GM23338 (cell line): ENCODE results near the gene PRKAG1. TPM values are rescaled to one million over a fixed set of nuclear protein-coding genes. Genes with fewer than 3 reads are reported as not detected.

Source experiments
- ATAC-seq: fragments of 200-7000 bp; cut with Tn5 transposase; 3 replicates; pipeline ENCODE4 v1.9.1; 2020
- DNase-seq: peaks from one replicate; pipeline ENCODE4 v3.0.0-alpha.2; 2015; ENCODE audit warnings: low spot score
- H2AFZ ChIP-seq: fragments of 200-600 bp; sonication (generic); 2 replicates; pipeline ENCODE4 v1.8.0; 2016; ENCODE audit warnings: antibody characterized with exemption, mild to moderate bottlenecking, moderate library complexity
- H3F3A ChIP-seq: fragments of 200-600 bp; sonication (generic); replicated peaks from 2 replicates; pipeline ENCODE4 v1.8.0; 2017; ENCODE audit warnings: antibody characterized with exemption, mixed run types, low read depth
- H3K27ac ChIP-seq: fragments of 200-600 bp; sonication (generic); 2 replicates; pipeline ENCODE4 v1.6.1; 2016; ENCODE audit warnings: low read depth
- H3K27me3 ChIP-seq: fragments of 200-600 bp; sonication (generic); 2 replicates; pipeline ENCODE4 v1.8.0; 2016; ENCODE audit warnings: mild to moderate bottlenecking, mixed run types, moderate library complexity; ENCODE audit not compliant: insufficient read depth
- H3K36me3 ChIP-seq: fragments of 200-600 bp; sonication (generic); 2 replicates; pipeline ENCODE4 v1.8.0; 2016; ENCODE audit warnings: mild to moderate bottlenecking; ENCODE audit not compliant: insufficient read depth
- H3K4me1 ChIP-seq: fragments of 200-600 bp; sonication (generic); 2 replicates; pipeline ENCODE4 v1.8.0; 2016; ENCODE audit warnings: mild to moderate bottlenecking, moderate library complexity; ENCODE audit not compliant: insufficient read depth
- H3K4me2 ChIP-seq: fragments of 200-600 bp; sonication (generic); 2 replicates; pipeline ENCODE4 v1.7.1; 2017; ENCODE audit warnings: mixed run types
- H3K4me3 ChIP-seq: fragments of 200-600 bp; sonication (generic); 2 replicates; pipeline ENCODE4 v1.6.1; 2016; ENCODE audit warnings: mixed run types
- H3K79me2 ChIP-seq: fragments of 200-600 bp; sonication (generic); replicated peaks from 2 replicates; pipeline ENCODE4 v1.8.0; 2017; ENCODE audit warnings: mild to moderate bottlenecking; ENCODE audit not compliant: insufficient read depth
- H3K9me2 ChIP-seq: fragments of 200-600 bp; sonication (generic); 2 replicates; pipeline ENCODE4 v1.8.0; 2017; ENCODE audit not compliant: insufficient read depth
- H4K20me1 ChIP-seq: fragments of 200-600 bp; sonication (generic); replicated peaks from 2 replicates; pipeline ENCODE4 v1.8.0; 2017; ENCODE audit warnings: mild to moderate bottlenecking; ENCODE audit not compliant: insufficient read depth
- H3K27ac Mint-ChIP-seq: 2 replicates; pipeline ENCODE4 v1.8.0; 2020; ENCODE audit warnings: inconsistent platforms, mild to moderate bottlenecking, moderate library complexity, mixed read lengths
- H3K27me3 Mint-ChIP-seq: 3 replicates; pipeline ENCODE4 v1.8.0; 2022; ENCODE audit warnings: low read depth, mild to moderate bottlenecking, moderate library complexity, mixed read lengths, inconsistent platforms; ENCODE audit not compliant: insufficient read depth, poor library complexity
- H3K36me3 Mint-ChIP-seq: 3 replicates; pipeline ENCODE4 v1.8.0; 2021; ENCODE audit warnings: low read depth, mild to moderate bottlenecking, inconsistent platforms, moderate library complexity, mixed read lengths
- H3K4me1 Mint-ChIP-seq: 3 replicates; pipeline ENCODE4 v1.8.0; 2020; ENCODE audit warnings: mild to moderate bottlenecking, inconsistent platforms, mixed read lengths
- H3K4me3 Mint-ChIP-seq: 3 replicates; pipeline ENCODE4 v1.8.0; 2021; ENCODE audit warnings: moderate library complexity, mild to moderate bottlenecking, inconsistent platforms, mixed read lengths
- H3K9me3 Mint-ChIP-seq: 3 replicates; pipeline ENCODE4 v1.8.0; 2020; ENCODE audit warnings: moderate library complexity, mild to moderate bottlenecking, inconsistent platforms, mixed read lengths
- JUNB ChIP-seq: IDR thresholded peaks from one replicate; pipeline ENCODE4 v1.6.1; 2016; ENCODE audit warnings: antibody characterized with exemption; ENCODE audit not compliant: unreplicated experiment
- NANOG ChIP-seq: IDR thresholded peaks from 2 replicates; pipeline ENCODE4 v1.6.1; 2016; ENCODE audit warnings: antibody characterized with exemption, borderline replicate concordance
- ZNF114 ChIP-seq: fragments of 250-450 bp; sonication (Bioruptor Pico); IDR thresholded peaks from 2 replicates; pipeline ENCODE4 v1.5.0; 2020; ENCODE audit warnings: mild to moderate bottlenecking, moderate library complexity
- ZNF331 ChIP-seq: fragments of 250-450 bp; sonication (Bioruptor Pico); IDR thresholded peaks from 2 replicates; pipeline ENCODE4 v1.5.0; 2020; ENCODE audit warnings: low read depth, mild to moderate bottlenecking, moderate library complexity
- polyA plus RNA-seq: library from polyadenylated mRNA; unstranded; fragments of >200 nt; fragmentation: Nextera tagmentation; extraction: Ambion mirVana; gene quantifications from 2 replicates; pipeline ENCODE4 v1.2.1, GENCODE V29; 2016
- total RNA-seq: library from RNA; depleted of rRNA; stranded (reverse); fragments of >200 nt; shearing (Covaris generic); gene quantifications from 2 replicates; pipeline ENCODE4 v1.2.3, GENCODE V29; 2014
- TF ChIP-seq, protein P1 (sequence below), 2 experiments: fragments of 200-600 bp in 1 of 2; sonication (generic) in 1 of 2; conservative IDR thresholded peaks; 2 replicates each; pipeline versions ENCODE4 v1.5.1 to v1.6.1; 2016 to 2017; ENCODE audit warnings: antibody characterized with exemption in 2 of 2, low read depth in 2 of 2, mild to moderate bottlenecking in 2 of 2, moderate library complexity in 1 of 2
- TF ChIP-seq, protein P2 (sequence below): fragments of 250-450 bp; sonication (Bioruptor Pico); IDR thresholded peaks from 2 replicates; pipeline ENCODE4 v1.5.0; 2020; ENCODE audit warnings: mild to moderate bottlenecking, moderate library complexity
- TF ChIP-seq, protein P3 (sequence below): IDR thresholded peaks from 2 replicates; pipeline ENCODE4 v1.6.1; 2016; ENCODE audit warnings: antibody characterized with exemption

The PRKAG1 gene
- total and polyA plus RNA-seq, 2 experiments from 2014 or later, result 19.9 to 35.4 TPM

DNA sequence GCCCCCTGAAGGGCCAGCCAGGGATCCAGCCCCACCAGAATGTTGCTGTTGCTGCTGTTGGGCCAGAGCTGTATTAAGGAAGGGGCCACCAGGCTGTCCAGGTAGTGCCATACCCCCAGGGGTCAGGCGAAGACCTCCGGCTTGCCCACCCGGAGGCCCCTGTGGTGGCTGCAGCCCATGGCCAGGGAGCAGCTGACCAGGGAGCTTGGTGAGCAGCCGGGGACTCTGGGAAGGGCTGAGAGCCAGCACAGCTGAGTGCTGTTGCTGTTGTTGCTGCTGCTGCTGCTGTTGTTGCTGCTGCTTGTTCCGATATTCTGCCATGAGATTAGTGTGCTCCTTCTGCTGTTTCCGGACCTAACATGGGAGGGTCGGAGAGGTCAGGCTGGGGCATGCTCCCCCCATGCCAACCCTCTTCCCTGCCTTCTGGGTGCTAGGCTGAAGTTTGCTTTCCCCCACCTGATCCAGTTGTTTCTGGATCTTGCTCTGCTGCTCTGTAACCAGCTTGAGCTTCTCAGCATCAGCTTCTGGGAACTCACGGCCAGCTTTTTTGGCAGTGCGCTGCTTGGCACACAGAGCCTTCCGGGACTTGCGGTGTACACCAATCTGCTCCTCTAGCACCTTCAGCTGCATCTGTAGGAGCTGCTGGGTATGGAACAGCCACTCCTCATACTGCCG lies 15.2 kb upstream of the PRKAG1 start (continued):
- TF ChIP-seq, protein P1, sequence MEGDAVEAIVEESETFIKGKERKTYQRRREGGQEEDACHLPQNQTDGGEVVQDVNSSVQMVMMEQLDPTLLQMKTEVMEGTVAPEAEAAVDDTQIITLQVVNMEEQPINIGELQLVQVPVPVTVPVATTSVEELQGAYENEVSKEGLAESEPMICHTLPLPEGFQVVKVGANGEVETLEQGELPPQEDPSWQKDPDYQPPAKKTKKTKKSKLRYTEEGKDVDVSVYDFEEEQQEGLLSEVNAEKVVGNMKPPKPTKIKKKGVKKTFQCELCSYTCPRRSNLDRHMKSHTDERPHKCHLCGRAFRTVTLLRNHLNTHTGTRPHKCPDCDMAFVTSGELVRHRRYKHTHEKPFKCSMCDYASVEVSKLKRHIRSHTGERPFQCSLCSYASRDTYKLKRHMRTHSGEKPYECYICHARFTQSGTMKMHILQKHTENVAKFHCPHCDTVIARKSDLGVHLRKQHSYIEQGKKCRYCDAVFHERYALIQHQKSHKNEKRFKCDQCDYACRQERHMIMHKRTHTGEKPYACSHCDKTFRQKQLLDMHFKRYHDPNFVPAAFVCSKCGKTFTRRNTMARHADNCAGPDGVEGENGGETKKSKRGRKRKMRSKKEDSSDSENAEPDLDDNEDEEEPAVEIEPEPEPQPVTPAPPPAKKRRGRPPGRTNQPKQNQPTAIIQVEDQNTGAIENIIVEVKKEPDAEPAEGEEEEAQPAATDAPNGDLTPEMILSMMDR (conservative IDR thresholded peaks at IDR 0.05; ENCODE audit: low read depth in 2 of 2), result no peak
- TF ChIP-seq, protein P2, sequence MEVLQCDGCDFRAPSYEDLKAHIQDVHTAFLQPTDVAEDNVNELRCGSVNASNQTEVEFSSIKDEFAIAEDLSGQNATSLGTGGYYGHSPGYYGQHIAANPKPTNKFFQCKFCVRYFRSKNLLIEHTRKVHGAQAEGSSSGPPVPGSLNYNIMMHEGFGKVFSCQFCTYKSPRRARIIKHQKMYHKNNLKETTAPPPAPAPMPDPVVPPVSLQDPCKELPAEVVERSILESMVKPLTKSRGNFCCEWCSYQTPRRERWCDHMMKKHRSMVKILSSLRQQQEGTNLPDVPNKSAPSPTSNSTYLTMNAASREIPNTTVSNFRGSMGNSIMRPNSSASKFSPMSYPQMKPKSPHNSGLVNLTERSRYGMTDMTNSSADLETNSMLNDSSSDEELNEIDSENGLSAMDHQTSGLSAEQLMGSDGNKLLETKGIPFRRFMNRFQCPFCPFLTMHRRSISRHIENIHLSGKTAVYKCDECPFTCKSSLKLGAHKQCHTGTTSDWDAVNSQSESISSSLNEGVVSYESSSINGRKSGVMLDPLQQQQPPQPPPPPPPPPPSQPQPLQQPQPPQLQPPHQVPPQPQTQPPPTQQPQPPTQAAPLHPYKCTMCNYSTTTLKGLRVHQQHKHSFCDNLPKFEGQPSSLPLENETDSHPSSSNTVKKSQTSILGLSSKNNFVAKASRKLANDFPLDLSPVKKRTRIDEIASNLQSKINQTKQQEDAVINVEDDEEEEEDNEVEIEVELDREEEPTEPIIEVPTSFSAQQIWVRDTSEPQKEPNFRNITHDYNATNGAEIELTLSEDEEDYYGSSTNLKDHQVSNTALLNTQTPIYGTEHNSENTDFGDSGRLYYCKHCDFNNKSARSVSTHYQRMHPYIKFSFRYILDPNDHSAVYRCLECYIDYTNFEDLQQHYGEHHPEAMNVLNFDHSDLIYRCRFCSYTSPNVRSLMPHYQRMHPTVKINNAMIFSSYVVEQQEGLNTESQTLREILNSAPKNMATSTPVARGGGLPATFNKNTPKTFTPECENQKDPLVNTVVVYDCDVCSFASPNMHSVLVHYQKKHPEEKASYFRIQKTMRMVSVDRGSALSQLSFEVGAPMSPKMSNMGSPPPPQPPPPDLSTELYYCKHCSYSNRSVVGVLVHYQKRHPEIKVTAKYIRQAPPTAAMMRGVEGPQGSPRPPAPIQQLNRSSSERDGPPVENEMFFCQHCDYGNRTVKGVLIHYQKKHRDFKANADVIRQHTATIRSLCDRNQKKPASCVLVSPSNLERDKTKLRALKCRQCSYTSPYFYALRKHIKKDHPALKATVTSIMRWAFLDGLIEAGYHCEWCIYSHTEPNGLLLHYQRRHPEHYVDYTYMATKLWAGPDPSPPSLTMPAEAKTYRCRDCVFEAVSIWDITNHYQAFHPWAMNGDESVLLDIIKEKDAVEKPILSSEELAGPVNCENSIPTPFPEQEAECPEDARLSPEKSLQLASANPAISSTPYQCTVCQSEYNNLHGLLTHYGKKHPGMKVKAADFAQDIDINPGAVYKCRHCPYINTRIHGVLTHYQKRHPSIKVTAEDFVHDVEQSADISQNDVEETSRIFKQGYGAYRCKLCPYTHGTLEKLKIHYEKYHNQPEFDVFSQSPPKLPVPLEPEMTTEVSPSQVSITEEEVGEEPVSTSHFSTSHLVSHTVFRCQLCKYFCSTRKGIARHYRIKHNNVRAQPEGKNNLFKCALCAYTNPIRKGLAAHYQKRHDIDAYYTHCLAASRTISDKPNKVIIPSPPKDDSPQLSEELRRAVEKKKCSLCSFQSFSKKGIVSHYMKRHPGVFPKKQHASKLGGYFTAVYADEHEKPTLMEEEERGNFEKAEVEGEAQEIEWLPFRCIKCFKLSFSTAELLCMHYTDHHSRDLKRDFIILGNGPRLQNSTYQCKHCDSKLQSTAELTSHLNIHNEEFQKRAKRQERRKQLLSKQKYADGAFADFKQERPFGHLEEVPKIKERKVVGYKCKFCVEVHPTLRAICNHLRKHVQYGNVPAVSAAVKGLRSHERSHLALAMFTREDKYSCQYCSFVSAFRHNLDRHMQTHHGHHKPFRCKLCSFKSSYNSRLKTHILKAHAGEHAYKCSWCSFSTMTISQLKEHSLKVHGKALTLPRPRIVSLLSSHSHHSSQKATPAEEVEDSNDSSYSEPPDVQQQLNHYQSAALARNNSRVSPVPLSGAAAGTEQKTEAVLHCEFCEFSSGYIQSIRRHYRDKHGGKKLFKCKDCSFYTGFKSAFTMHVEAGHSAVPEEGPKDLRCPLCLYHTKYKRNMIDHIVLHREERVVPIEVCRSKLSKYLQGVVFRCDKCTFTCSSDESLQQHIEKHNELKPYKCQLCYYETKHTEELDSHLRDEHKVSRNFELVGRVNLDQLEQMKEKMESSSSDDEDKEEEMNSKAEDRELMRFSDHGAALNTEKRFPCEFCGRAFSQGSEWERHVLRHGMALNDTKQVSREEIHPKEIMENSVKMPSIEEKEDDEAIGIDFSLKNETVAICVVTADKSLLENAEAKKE (CRISPR knock-in tag), result no peak
- no peak for TF ChIP-seq JUNB

DNA sequence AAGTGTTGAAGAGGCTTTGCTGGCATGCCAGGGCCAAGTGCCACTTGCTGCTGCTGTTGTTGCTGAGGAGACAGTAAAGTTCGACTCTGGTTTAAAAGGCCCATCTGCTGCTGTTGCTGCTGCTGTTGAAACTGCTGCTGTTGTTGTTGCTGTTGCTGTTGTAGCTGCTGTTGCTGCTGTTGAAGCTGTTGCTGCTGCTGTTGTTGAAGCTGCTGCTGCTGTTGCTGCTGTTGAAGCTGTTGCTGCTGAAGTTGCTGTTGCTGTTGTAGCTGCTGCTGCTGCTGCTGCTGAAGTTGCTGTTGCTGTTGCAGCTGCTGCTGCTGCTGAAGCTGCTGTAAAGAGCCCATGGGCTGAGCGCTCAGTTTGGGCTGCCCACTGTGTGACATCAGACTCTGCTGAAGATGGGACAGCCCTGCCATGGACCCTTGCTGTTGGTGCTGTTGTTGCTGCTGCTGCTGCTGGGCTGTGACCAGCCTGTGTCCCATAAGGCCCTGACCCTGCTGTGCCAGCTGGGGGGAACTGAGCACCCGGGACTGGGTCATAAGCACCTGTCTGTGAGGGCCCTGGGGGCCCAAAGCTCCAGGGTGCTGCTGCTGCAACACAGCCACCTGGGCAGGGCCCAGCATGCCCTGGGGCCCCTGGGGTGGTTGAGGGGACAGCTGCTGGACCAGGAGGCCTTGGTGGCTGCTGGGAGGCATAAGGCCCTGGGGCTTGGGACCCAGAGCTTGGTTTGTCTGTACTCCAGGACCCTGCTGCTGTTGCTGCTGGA lies 14.3 kb upstream of the PRKAG1 start:
- H3K9me3 Mint-ChIP-seq, result no peaks in the 10 kb centered on the region
- no peak overlapping the region for H3K27ac ChIP-seq
- no peak overlapping the region for H3K27ac Mint-ChIP-seq
- H4K20me1 ChIP-seq, result peaks cover 12% of the 10 kb centered on the region; the same call in 1 of the 2 replicates
- no peaks in the 10 kb centered on the region for H3K79me2 ChIP-seq
- H3K9me2 ChIP-seq, result no peaks in the 10 kb centered on the region
- no peaks in the 10 kb centered on the region for H3K27me3 ChIP-seq
- H3K36me3 Mint-ChIP-seq, result peaks cover 74% of the 10 kb centered on the region
- no peaks in the 10 kb centered on the region for H3K4me1 ChIP-seq
- ATAC-seq (no peak), DNase-seq (no peak)
- H3K4me3 Mint-ChIP-seq, result no peak overlapping the region
- H3K4me3 ChIP-seq, result no peak overlapping the region
- H3K36me3 ChIP-seq, result peaks cover 18% of the 10 kb centered on the region; the same call in 1 of the 2 replicates
- no peaks in the 10 kb centered on the region for H3K4me1 Mint-ChIP-seq
- peaks cover 11% of the 10 kb centered on the region for H3K27me3 Mint-ChIP-seq
- no peaks in the 10 kb centered on the region for H3F3A ChIP-seq
- no peak overlapping the region for H3K4me2 ChIP-seq
- H2AFZ ChIP-seq, result no peak overlapping the region
- TF ChIP-seq ZNF114 (CRISPR knock-in tag) (no peak), ZNF331 (CRISPR knock-in tag) (no peak), NANOG (no peak)
- TF ChIP-seq, protein P1 (conservative IDR thresholded peaks at IDR 0.05; ENCODE audit: low read depth in 2 of 2), result no peak
- TF ChIP-seq, protein P3, sequence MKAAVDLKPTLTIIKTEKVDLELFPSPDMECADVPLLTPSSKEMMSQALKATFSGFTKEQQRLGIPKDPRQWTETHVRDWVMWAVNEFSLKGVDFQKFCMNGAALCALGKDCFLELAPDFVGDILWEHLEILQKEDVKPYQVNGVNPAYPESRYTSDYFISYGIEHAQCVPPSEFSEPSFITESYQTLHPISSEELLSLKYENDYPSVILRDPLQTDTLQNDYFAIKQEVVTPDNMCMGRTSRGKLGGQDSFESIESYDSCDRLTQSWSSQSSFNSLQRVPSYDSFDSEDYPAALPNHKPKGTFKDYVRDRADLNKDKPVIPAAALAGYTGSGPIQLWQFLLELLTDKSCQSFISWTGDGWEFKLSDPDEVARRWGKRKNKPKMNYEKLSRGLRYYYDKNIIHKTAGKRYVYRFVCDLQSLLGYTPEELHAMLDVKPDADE, result no peak
